Fibroblast of mammary gland (primary cell): ENCODE data around the gene HILPDA.

ENCODE experiments used
- DNase-seq: peaks from one replicate; pipeline ENCODE4 v3.0.0-alpha.2; 2010; ENCODE audit warnings: low read depth
- H3K4me3 ChIP-seq: 2 replicates; pipeline ENCODE4 v1.5.1; 2011; ENCODE audit warnings: low read depth, mild to moderate bottlenecking, low read length, moderate library complexity; ENCODE audit not compliant: control insufficient read depth
- CTCF ChIP-seq: conservative IDR thresholded peaks from 2 replicates; pipeline ENCODE4 v1.5.1; 2011; ENCODE audit warnings: low read depth, low read length, inconsistent platforms; ENCODE audit not compliant: control insufficient read depth, insufficient read depth

Gene HILPDA

GRCh38 chr7:128421384-128421783 lies 34.3 kb upstream of the HILPDA start:
- H3K4me3 ChIP-seq = no peak overlapping the region
- no peak for TF ChIP-seq CTCF
- no peak for DNase-seq

- H3K4me3 ChIP-seq = no peak overlapping the region
- no peak for TF ChIP-seq CTCF
- no peak for DNase-seq
Measured at GRCh38 chr7:128422037-128422436, 33.6 kb upstream of the HILPDA start.

GRCh38 chr7:128422842-128423241 lies 32.8 kb upstream of the HILPDA start:
- no peak for TF ChIP-seq CTCF
- H3K4me3 ChIP-seq = no peak overlapping the region
- no peak for DNase-seq

GRCh38 chr7:128424686-128425275 lies 30.9 kb upstream of the HILPDA start:
- H3K4me3 ChIP-seq = no peak overlapping the region
- TF ChIP-seq CTCF = no peak
- no peak for DNase-seq

- no peak overlapping the region for H3K4me3 ChIP-seq
- peak; percentile 65 for DNase-seq
- TF ChIP-seq CTCF = peak; percentile 96
Measured at GRCh38 chr7:128425850-128426249, 29.8 kb upstream of the HILPDA start.

GRCh38 chr7:128427289-128427891 lies 28.3 kb upstream of the HILPDA start:
- H3K4me3 ChIP-seq = no peak overlapping the region
- DNase-seq = peak; percentile 69
- TF ChIP-seq CTCF = peak; percentile 70

- H3K4me3 ChIP-seq = no peak overlapping the region
- no peak for TF ChIP-seq CTCF
- no peak for DNase-seq
Measured at GRCh38 chr7:128430207-128430606, 25.5 kb upstream of the HILPDA start.
